ENCODE data around the gene MC1R.

The MC1R gene

DNA sequence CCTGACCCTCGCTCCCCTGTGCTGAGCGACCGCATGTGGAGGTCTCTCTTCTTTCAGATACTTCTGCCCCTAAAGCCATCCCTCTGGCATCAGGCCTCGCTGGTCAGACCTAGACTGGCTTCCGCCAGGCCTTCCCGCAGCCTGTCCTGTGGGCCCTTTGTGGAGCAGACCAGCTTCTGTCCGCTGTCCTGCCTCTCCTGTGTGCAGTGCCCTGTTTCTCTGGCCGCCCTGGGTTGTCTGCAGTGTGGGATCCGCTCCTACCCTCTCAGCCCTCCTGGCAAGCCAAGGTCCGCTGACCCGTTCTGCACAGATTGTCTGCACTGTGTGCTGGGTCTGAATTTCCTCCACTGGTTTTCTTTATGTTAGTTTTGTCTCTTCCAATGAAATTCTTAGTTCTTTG is 21.5 kb upstream of the MC1R start:
- no peak for ATAC-seq

DNA sequence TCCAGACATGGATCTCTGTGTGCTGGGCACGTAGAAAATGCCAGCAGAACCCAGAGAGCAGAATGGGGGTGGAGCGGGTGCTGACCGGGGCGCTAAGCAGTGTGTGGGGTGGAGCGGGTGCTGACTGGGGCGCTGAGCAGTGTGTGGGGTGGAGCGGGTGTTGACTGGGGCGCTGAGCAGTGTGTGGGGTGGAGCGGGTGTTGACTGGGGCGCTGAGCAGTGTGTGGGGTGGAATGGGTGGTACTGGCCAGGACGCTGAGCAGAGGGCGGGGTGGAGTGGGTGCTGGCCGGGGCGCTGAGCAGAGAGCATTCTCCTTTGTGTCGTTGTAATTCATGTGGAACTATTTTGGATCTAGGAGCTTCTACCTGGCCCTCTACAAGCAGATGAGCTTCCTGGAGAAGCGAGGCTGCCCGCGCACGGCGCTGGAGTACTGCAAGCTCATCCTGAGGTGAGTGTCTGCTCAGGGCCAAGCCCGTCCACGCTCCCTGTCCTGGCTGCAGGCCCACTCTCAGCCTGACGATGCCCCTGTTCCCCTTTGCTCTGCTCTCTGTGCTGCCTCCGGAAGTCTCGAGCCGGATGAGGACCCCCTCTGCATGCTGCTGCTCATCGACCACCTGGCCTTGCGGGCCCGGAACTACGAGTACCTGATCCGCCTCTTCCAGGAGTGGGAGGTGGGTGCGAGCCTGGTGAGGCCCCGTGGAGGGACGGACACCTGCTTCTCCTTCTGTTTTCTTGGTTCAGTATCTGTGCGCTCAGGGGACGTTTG is 20.3 kb upstream of the MC1R start:
- no peak for ATAC-seq

DNA sequence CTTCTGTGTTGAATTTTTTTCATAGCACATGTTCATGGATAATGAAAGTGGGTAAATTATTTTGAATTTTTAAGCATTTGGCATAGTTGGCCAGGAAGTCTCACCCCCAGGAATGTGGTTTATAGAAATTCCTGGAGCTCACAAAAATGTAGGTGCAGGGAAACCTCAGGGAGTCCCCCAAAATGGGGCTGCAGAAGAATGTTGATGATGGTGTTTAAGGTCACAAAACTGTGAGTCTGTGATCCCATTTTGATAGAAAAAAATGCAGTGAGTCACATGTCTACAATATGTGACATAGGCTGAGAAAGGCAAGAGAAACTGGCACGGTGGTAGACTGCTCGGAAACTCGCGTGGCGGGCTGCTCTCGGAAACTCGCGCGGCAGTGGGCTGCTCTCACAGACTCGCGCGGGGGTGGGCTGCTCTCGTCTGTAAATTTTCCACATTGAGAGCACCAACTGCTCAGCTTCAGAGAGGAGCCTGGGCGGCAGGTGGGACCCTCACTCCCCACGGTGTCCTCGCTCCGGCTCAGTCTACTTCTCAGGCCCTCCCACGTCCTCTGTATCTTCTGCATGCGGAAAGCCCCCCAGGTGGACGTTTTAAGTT is 18.7 kb upstream of the MC1R start:
- no peak for ATAC-seq

DNA sequence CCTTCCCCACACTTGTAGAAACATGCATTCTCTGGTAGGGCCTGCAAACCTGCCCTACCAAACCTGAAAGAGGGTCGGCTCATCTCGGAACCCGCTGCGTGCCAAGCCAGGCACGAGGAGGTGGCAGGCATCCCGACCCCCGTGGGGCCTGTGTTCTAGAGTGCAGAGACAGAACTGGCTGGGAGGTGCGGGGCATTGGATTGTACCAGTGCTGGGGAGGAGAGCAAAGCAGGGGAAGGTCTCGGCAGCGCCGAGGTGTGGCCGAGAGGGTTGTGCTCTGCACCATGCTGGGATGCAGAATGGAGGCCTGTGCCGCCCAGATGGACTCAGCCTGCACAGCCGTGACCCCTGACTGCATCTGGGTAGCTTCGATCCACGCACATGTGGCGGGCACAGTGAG is 17.8 kb upstream of the MC1R start:
- ATAC-seq, result no peak

DNA sequence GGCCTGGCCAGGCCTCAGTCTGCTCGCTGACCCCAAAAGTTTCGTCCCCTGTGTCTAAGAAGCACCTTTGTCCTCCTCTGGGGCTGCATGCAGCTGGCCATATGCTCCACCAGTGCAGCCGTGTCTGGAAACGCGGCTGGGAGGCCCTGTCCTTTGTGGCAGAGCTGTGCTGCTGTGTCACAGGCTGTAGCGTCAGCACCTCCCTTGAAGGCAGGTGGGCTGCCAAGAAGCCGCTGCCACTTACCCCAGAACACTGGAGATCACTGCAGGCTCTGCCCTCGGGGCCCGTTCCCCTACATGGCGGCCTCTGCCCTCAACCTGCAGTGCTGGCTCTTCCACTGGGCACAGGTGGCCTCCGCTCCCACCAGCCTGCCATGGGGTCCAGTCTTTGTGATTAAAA is 15.7 kb upstream of the MC1R start:
- ATAC-seq, result no peak

DNA sequence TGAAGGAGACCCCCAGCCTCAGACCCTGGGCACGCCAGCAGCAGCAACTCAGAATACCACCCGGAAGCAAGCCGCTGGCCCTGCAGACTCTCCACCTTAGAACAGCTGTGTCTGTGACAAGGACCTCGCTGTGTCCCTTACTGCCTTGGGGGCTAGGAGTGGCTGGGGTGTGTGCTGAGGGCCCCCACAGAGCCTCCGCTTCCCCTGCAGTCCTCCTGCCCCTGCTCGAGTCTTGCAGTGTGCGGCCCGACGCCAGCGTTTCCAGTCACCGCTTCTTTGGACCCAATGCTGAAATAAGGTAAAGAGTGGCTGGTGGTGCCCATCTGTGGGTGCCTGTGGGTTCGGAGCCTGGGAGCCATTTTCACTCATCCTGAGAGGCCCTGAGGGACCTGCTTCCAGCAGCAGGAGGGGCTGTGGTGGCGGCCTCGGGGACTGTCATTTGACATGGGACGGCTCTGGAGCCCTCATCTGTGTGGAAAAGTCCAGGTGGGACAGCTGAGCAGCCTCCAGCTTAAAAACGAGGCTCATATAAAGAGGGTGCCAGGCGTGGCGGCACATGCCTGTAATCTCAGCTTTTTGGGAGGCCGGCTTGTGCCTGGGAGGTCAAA is 14.7 kb upstream of the MC1R start:
- ATAC-seq, result no peak

DNA sequence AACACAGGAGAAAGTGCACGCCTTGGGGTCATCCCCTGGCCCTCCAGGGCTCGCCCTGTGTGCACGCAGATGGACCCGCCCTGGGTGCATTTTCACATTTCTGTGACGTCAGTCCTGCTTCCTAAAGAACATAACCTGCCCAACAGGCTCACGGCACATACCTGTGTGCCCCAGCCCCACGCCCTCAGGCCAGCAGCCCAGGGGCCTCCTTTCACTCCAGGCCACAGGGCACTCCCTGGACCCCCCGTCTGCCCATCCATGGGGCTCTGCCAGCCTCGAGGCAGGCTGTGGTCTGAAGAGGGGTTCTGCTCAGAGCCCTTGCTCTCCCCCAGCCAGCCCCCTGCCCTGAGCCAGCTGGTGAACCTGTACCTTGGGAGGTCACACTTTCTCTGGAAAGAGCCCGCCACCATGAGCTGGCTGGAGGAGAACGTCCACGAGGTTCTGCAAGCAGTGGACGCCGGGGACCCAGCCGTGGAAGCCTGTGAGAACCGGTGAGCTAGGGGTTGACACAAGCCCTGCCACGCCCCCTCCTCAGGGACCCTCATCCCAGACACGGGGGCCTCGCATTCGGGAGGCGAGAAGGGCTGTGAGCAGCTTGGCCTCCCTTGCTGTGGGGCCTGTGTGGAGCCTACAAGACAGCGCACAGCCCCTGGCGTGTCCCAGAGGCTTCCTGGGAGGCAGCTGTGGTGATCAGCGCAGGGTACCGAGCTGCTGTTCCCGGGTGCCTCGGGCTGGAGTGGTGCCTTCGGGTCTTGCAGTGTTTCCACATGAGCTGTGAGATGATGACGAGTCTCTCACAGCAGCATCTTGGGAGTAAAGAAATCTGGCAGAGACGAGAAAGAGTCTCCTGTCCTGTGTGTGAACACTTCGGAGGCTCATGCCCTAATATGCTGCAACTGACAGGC is 13.8 kb upstream of the MC1R start:
- no peak for ATAC-seq

DNA sequence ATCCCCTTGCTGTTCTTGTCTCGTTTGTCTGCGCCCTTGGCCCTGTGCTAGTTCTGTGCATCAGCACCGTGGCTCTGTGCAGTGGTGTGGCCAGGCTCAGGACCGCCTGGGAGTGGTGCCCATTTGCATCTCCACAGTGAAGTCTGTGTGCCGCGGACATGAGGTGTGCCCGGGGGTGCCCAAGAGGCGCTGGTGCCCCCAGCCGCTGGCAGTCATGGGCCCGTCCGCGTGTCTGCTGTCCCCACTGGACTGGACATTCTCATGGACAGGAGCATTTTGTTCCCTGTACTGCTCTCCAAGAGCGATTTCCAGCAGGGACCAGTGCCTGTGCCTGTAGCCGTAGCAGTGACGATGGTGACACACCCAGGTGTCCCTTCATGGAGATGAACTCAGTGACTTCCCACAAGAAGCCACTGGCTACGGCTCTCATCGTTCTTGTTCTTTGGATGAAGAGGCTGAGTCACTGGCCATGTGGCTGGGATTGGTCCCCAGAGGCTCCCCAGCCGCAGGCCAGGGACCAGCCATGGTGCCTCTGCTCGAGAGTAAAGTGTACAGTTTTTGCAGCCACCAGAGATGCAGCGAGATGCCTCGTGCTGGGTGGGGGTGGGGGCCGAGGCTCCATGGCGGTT is 13.0 kb upstream of the MC1R start:
- ATAC-seq, result no peak

DNA sequence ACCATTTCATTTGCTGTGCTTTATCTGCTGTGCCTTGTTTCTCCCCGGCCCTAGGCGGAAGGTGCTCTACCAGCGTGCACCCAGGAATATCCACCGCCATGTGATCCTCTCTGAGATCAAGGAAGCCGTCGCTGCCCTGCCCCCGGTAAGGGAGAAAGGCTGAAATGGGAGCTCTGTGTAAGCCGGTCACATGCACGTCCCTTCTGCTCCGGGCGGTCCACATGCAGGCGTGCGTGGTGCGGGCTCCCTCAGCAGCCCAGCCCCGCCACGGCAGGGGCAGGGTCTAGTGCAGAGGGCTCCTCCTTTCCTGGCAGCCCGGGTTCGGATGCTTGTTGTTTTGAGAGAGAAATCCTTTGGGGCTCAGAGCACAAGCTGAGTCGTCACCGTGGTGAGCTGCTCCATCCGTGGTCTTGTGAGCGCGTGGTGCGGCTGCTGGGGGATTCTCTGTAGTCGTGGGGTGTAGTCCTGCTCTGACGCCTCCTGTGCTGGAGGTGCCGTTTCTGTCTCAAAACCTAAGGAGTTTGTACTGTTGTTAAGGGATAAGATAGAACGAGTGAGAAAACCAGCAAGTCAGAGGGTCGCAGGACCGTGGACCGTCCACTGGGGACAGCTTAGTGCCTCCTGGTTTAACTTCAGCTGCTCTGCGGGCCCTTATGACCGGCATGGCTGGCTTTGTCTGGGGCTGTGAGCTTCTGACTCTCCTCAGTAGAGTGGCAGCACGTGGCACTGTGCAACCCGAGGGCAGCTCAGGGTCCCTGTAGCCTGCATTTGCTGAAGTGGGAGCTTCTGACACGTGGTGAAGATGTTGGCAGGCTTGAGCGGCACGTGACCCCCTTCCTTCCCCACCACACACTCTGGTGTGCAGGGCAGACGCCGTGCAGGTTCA is 12.3 kb upstream of the MC1R start:
- ATAC-seq, result no peak

DNA sequence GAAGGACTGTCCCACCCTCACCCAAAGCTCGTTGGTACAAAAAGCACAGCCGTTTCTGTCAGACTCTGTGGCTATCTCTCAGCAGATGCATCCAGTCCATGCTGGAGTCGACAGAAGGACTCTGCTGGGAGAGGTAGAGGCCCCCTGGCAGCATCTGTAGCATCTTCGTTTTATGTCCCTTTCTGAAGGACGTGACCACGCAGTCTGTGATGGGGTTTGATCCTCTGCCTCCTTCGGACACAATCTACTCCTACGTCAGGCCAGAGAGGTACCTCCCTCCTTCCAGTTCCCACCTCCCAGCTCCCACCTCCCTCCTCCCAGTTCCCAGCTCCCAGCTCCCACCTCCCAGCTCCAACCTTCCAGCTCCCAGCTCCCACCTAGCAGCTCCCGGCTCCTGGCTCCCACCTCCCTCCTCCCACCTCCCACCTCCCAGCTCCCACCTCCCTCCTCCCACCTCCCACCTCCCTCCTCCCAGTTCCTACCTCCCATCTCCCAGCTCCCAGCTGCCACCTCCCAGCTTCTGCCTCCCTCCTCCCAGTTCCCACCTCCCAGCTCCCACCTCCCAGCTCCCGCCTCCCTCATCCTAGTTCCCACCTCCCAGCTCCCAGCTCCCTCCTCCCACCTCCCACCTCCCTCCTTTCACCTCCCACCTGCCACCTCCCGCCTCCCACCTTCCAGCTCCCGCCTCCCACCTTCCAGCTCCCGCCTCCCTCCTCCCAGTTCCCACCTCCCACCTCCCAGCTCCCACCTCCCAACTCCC is 11.4 kb upstream of the MC1R start:
- no peak for ATAC-seq

DNA sequence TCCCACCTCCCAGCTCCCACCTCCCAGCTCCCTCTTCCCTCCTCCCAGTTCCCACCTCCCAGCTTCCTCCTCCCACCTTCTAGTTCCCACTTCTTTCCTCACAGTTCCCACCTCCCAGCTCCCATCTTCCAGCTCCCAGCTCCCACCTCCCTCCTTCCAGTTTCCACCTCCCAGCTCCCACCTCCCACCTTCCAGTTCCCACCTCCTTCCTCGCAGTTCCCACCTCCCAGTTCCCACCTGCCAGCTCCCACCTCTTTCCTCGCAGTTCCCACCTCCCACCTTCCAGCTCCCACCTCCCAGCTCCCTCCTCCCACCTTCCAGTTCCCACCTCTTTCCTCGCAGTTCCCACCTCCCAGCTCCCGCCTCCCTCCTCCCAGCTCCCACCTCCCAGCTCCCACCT is 10.4 kb upstream of the MC1R start:
- no peak for ATAC-seq

DNA sequence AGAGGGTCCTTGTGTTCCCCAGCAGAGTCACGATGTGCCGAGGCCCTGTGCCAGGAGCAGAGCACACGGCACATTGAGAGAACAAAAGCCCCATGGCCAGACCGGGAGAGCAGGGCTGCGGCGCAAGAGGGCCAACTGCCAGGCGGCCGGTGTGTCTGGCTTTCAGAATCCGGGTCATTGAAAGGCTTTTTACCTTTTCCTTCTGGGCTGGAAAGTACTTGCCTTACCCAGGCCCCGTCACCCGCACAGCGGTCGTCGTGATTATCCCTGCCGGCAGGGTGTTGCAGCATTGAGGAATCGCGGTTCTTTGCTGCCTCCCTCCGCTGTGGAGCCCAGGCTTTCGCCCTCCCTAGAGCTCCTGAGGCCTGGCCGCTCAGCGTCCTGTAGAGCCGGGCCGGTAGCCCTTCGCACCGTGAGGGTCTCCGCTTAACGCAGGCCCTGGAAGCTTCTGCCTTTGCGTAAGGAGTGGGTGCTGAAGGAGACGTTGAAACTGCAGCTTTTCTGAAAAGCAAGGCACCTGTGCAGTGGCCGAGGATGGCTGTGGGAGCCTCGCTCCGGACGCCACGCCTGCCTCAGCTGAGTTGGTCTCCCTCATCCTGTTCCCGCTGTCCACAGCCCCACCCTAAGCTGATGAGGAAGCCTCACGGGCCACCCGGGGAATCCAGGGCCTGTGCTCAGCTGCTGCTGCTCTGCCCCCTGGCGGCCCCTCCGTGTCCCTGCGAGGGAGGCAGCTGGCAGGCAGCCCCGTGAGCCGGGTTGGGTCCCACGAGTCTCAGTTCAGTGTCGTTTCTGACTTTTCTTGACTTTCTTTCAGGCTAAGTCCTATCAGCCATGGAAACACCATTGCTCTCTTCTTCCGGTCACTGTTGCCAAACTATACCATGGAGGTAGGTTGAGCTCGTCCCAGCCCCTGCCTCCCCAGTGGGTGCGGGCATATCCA is 8.6 kb upstream of the MC1R start:
- peak; percentile 80 to 84 for ATAC-seq

DNA sequence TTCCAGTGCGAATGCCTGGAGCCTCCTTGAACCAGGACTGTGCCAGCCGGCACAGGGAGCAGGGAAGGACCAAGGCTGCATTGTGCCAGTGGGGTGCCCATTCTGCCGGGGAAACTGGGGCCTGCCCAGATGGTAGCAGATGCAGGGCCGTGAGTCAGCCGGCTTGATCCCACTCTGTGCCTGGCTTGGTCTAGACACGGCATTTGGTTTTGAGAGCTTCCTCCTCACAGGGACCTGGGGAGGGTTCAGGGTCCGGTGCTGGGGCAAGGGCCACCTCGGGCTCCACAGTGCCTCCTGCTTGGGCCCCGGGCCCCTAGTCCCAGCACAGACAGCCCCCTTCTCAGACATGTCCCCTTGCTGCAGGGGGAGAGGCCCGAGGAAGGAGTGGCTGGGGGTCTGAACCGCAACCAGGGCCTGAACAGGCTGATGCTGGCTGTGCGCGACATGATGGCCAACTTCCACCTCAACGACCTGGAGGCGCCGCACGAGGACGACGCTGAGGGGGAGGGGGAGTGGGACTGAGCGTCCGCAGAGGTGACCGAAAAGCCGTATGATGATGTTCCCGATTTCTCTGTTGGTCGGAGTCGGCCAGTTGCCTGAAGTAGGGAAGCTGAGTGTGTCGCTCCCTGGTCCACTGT is 7.8 kb upstream of the MC1R start:
- ATAC-seq, result no peak

DNA sequence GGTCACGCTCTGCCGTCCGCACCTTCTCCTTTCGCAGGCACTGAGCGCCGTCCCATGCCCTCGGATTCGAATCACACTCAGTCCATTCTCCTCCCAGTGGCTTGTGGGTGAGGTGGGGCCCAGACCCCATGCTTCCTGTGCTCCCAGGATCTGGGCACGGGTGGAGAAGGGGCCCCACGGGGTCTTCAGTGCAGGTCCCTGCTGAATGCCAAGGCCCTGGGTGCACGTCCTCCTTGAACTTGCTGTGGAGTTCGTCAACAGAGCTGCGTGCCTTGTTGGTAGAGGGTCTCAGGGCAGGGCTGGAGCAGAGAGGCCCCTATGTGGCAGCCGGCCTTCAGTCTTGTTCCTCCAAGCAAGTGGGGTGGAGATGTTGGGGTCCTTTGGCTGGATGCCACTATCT is 7.3 kb upstream of the MC1R start:
- no peak for ATAC-seq

DNA sequence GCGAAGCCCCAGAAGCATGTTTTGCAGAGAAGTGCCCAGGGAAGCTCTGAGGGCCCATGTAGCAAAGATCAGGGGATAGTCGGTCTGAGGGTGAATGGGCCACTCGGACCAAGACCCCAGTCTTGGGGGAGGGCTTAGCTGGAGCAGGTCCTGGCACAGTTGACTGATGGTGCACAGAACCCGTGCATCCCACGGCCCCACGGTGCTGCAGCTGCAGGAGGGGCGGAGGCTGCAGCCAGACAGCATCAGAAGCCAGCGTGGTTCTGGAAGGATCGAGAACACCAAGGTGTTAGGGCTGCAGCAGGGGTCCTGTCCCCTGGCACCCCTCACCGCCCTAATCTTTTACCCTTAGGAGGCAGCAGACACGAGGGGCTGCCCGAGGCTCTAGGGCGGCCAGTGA is 6.5 kb upstream of the MC1R start:
- ATAC-seq, result no peak

DNA sequence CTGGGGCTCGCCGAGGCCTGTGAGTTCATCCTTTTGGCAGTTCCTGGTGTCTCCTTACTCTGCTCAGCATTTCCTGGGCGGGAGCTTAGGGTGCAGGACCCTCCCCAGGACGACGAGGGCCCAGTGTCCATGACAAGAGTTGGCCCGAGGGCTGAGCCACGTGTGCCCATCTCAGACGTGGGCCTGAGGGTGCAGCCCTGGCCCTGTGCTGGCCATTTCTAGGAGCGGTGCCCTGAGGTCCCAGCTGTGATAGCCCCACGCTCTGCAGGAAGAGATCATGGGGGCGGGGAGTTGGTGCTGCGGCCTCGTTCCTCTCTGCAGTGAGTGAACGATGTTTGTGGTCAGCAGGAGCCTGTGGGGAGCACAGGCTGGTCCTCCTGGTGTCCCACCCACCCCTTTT is 6.0 kb upstream of the MC1R start:
- no peak for ATAC-seq

DNA sequence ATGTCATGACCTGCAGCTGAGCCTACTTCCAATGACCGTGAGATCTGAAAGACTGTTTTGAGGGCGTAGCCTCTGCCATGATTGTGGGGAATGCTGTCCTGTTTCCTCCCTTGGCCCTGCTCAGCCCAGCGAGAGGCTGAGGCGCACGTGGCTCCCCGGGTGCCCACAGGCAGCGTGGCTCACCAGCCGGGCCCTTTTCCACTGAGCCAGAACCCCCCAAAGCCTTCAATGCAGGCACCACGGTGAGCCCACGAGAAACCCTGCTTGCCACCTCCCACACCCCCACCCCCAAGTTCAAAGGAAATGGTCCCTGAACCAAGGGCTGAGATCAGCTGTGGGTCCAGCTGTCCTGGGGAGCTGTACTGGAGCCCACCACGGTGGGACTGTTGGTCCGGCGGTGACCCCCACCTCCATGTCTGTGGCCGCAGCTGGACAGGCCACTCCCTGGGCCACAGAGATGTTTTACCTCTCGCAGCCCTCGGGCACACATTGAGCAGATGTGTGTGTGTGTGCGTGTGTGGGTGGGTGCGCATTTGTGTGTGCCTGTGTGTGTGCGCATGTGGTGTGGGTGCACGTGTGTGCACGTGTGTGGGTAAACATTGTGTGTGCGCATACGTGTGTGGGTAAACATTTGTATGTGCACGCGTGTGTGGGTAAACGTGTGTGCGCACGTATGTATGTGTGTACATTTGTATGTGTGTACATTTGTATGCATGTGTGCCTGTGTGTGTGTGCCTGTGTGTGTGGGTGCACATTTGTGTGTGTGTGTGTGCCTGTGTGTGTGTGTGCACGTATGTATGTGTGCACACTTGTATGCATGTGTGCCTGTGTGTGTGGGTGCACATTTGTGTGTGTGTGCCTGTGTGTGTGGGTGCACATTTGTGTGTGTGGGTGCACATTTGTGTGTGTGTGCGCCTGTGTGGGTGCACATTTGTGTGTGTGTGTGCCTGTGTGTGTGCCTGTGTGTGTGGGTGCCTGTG is 5.0 kb upstream of the MC1R start:
- ATAC-seq, result no peak

Measured in activated CD4-positive, CD25-positive, alpha-beta regulatory T cell treated with anti-CD3 and anti-CD28 coated beads, Interleukin-2, amount 50 U/mL, for 24 hours (primary cell).